Effector memory CD8-positive, alpha-beta T cell (primary cell): ENCODE data around the gene DHX40.

Experiments
- ATAC-seq: fragments of 150-1000 bp; cut with Tn5 transposase; replicated peaks from 2 replicates; pipeline ENCODE4 v1.10.0; 2021; ENCODE audit warnings: mild to moderate bottlenecking, moderate library complexity
- DNase-seq, 3 experiments: peaks; one replicate each; pipeline ENCODE4 v3.0.0; 2021
- H3K27ac Mint-ChIP-seq, 2 donors: one replicate each; pipeline ENCODE4 v1.8.0; 2022; ENCODE audit warnings: mild to moderate bottlenecking in 2 of 2, mixed read lengths in 2 of 2, moderate library complexity in 2 of 2
- H3K27me3 Mint-ChIP-seq, 2 donors: one replicate each; pipeline ENCODE4 v1.8.0; 2022; ENCODE audit warnings: mixed read lengths in 2 of 2
- H3K36me3 Mint-ChIP-seq: one replicate; pipeline ENCODE4 v1.8.0; 2022; ENCODE audit warnings: mild to moderate bottlenecking, moderate library complexity, mixed read lengths; ENCODE audit not compliant: insufficient read depth
- H3K4me1 Mint-ChIP-seq, 2 donors: one replicate each; pipeline ENCODE4 v1.8.0; 2022; ENCODE audit warnings: low read depth in 2 of 2, mixed read lengths in 2 of 2
- H3K4me3 Mint-ChIP-seq, 2 donors: one replicate each; pipeline ENCODE4 v1.8.0; 2022; ENCODE audit warnings: mild to moderate bottlenecking in 2 of 2, mixed read lengths in 2 of 2, moderate library complexity in 2 of 2
- H3K9me3 Mint-ChIP-seq, 2 donors: one replicate each; pipeline ENCODE4 v1.8.0; 2022; ENCODE audit warnings: mixed read lengths in 2 of 2

DHX40 gene

DNA sequence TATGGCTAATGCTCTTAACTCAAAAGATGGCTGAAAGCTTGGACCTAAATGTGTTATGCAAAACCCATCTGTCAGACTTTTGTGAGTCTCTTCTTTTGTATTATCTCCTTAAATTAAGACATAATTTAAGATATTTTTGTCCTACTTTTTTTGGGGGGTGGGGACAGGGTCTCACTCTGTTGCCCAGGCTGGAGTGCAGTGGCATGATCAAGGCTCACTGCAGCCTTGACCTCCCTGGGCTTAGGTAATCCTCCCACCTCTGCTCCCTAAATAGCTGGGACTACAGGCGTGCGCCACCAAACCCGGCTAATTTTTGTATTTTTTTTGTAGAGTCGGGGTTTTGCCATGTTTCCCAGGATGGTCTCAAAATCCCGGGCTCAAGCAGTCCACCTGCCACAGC is 61.3 kb downstream of the DHX40 start:
- peaks cover 45 to 57% of the 10 kb centered on the region in 2 donors for H3K4me1 Mint-ChIP-seq

DNA sequence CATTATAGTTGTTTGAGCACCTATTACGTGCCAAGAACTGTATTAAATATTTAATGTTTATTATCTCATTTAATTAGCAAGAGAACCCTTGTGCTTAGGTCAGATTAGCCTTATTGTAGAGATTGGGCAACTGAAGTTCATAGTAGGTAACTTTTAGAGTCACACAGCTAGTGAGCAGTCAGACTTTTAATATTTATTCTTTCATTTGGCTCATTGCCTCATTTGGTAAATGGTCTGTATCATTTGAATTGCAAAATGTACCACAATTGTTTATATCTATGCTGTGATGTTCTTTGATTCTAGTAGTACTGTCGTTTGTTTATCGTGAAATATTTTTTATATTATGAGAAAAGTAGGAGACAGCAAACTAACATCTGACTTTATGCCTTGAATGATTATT is 61.9 kb downstream of the DHX40 start:
- DNase-seq (no peak), ATAC-seq (no peak)
- Mint-ChIP-seq H3K4me1 (peaks cover 43 to 55% of the 10 kb centered on the region in 2 donors), H3K27me3 (no peaks in the 10 kb centered on the region), H3K27ac (peak overlapping the region; percentile 8 to 74), H3K36me3 (peaks cover 14% of the 10 kb centered on the region), H3K4me3 (peak overlapping the region in 1 of 2 donors; percentile 3), H3K9me3 (no peaks in the 10 kb centered on the region)

More for the DNA sequence above, 61.3 kb downstream of the DHX40 start:
- H3K27ac Mint-ChIP-seq: peak overlapping the region in 1 of 2 donors; percentile 74
- ATAC-seq (no peak), DNase-seq (no peak)
- H3K36me3 Mint-ChIP-seq: peaks cover 14% of the 10 kb centered on the region
- no peaks in the 10 kb centered on the region for H3K9me3 Mint-ChIP-seq
- H3K4me3 Mint-ChIP-seq: peak overlapping the region in 1 of 2 donors; percentile 3
- H3K27me3 Mint-ChIP-seq: no peaks in the 10 kb centered on the region

DNA sequence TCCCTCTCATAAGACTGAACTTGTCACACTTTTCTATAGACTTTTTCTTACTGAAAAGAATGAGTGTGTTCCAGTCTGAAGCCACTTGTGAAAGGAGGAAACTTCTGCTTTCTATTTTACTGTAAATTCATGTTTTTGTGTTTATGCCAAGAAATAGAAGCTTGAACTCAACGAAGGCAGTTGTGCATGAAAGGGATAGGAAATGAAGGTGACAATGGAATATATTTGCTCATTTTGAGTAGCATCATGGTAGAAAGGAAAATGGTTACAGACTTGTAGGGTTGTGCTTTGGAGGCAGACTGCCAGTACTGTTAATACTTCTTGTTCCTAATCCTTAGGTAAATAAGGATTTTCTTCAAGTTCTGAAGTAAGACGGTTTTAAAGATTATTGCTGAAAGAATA is 62.4 kb downstream of the DHX40 start:
- peaks cover 42 to 53% of the 10 kb centered on the region in 2 donors for H3K4me1 Mint-ChIP-seq
- peak overlapping the region; percentile 8 to 12 for H3K27ac Mint-ChIP-seq

DNA sequence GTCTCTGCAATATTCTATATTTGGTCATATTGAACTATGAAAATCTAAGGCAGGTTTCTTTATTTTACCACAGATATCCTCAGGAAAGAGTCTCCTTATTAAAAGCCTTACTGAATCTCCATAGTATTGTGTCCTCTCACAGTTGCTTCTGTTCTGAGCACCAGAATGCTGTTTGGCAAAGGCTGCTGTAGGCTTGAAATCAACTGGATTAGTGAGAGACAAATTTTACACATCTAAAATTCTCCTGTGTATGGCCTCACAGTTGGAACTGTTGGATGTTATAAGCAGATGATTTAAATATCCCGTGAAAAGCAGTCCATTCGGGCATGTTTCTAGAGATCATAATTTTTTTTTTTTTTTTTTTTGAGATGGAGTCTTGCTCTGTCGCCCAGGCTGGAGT is 63.8 kb downstream of the DHX40 start:
- H3K4me1 Mint-ChIP-seq: peaks cover 38 to 53% of the 10 kb centered on the region in 2 donors
- no peak overlapping the region for H3K4me3 Mint-ChIP-seq
- H3K9me3 Mint-ChIP-seq: no peaks in the 10 kb centered on the region
- ATAC-seq (no peak), DNase-seq (no peak)
- no peaks in the 10 kb centered on the region for H3K27me3 Mint-ChIP-seq
- H3K36me3 Mint-ChIP-seq: peaks cover 17% of the 10 kb centered on the region
- H3K27ac Mint-ChIP-seq: peak overlapping the region in 1 of 2 donors; percentile 58

More for the DNA sequence above, 62.4 kb downstream of the DHX40 start:
- Mint-ChIP-seq H3K4me3 (peak overlapping the region in 1 of 2 donors; percentile 3), H3K36me3 (peaks cover 14% of the 10 kb centered on the region), H3K9me3 (no peaks in the 10 kb centered on the region), H3K27me3 (no peaks in the 10 kb centered on the region)
- DNase-seq (no peak), ATAC-seq (no peak)

DNA sequence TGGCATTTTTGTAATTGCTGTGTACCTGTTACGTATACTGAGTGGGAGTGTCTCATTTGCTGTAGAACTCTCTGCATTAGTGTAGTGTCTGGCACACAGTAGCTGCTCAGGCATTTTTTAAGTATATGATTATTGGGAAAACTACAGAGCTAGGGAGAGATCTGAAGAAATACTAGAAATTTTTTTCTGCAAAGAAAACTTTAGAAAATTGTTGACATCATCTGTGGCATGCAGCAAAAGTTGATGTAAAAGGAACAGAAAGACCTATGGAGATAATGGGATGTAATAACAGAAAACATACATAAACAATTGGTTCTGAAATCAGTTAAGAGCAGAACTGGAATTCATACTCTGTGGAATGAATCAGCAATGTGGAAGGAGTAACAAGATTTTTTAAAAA is 65.9 kb downstream of the DHX40 start:
- peak overlapping the region in 1 of 2 donors; percentile 52 for H3K4me3 Mint-ChIP-seq
- H3K27ac Mint-ChIP-seq: peak overlapping the region in 1 of 2 donors; percentile 18

DNA sequence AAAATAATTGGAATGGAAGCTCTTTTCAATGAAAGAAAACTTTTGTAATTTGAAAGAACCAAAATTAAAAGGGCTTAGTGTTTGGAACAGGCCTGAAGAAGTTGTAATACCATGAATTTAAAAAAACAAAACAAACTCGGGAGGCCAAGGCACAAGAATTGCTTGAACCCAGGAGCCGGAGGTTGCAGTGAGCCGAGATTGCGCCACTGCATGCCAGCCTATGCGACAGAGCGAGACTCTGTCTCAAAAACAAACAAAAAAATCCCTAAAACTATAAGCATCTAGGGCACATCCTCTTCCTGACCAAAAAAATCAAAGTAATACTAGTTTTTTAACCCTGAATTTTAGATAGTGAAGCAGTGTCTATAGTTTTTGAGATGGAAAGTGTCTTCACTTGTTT is 67.0 kb downstream of the DHX40 start:
- H3K36me3 Mint-ChIP-seq: peaks cover 11% of the 10 kb centered on the region
- no peak for ATAC-seq
- no peaks in the 10 kb centered on the region for H3K27me3 Mint-ChIP-seq
- peaks cover 41 to 56% of the 10 kb centered on the region in 2 donors for H3K4me1 Mint-ChIP-seq
- DNase-seq: no peak
- H3K4me3 Mint-ChIP-seq: no peak overlapping the region
- no peaks in the 10 kb centered on the region for H3K9me3 Mint-ChIP-seq
- H3K27ac Mint-ChIP-seq: peak overlapping the region; percentile 6 to 13

More for the DNA sequence above, 65.9 kb downstream of the DHX40 start:
- Mint-ChIP-seq H3K9me3 (no peaks in the 10 kb centered on the region), H3K36me3 (peaks cover 17% of the 10 kb centered on the region), H3K4me1 (peaks cover 41 to 57% of the 10 kb centered on the region in 2 donors), H3K27me3 (no peaks in the 10 kb centered on the region)
- DNase-seq: no peak
- no peak for ATAC-seq

DNA sequence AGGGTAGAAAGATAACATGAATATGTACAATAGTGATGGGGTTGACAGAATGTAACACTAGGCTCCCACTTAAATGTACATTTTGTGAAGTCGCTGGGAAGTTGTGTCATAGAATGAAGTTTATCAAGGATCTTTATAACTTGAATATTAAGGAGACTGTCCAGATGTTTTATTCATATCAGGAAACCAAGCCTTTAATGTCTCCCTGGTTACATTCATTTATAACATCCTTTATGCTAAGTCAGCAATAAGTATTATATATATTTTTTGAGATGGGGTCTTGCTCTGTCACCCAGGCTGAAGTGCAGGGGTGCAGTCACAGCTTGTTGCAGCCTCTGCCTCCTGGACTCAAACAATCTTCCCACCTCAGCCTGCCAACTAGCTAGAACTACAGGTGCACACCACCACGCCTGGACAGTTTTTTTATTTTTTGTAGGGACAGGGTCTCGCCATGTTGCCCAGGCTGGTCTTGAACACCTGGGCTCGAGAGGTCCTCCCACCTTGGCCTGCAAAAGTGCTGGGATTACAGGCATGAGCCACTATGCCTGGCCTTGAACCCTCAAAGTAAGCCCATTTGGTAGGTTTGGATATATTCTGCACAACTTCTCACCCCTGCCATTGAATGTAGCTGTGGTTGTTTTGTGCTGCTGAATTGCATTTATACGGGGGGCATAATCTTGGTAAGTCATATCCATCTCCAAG is 68.4 kb downstream of the DHX40 start:
- ATAC-seq (no peak), DNase-seq (no peak)
- peaks cover 37 to 53% of the 10 kb centered on the region in 2 donors for H3K4me1 Mint-ChIP-seq
- H3K27ac Mint-ChIP-seq: peak overlapping the region in 1 of 2 donors; percentile 23
- no peaks in the 10 kb centered on the region for H3K27me3 Mint-ChIP-seq
- H3K4me3 Mint-ChIP-seq: peak overlapping the region in 1 of 2 donors; percentile 41
- no peaks in the 10 kb centered on the region for H3K9me3 Mint-ChIP-seq
- peaks cover 10% of the 10 kb centered on the region for H3K36me3 Mint-ChIP-seq

DNA sequence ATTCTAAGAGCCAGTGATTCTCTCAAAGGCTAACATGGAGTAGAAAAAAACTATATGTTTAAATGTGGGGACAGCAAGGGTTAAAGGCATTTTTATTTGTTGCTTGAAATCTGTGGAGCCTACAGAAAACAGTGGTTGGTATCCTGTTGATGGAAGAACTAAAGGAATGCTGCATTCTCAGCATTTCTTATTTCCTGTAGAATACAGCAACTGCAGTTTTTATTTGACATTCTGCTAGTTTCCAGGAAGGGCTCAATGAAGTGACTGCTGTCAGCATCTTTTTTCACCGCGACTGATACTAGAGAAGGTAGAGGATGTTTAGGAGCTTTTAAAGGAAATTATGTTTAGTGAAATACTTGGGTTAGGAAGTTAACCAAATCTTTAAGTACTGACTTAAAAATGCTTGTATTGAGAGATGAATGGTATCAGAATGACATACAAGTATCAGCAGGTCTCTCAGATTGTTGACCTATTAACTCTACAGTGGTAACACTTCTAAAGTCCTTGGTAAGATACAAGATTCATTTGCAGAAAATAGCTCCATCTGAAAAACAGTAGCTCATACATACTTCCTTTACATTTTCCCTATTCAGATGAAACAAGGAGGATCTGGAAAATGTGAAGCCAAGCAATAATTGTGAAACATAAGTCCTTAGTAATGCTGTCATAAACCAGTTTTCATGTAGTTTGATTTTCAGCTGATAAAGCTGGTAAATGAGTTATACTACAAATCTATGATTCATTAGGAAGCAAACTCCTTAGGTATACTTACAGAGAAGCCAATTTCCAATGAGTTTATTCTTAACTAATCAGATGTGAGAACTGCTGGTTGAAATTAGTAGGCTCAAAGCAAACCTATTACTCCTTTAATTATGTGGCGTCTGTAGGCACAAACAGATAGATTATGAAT is 69.5 kb downstream of the DHX40 start:
- Mint-ChIP-seq H3K27me3 (no peaks in the 10 kb centered on the region), H3K9me3 (no peaks in the 10 kb centered on the region), H3K36me3 (peaks cover 5% of the 10 kb centered on the region), H3K27ac (peak overlapping the region; percentile 29 to 41), H3K4me3 (no peak overlapping the region), H3K4me1 (peaks cover 32 to 53% of the 10 kb centered on the region in 2 donors)
- no peak for ATAC-seq
- no peak for DNase-seq

DNA sequence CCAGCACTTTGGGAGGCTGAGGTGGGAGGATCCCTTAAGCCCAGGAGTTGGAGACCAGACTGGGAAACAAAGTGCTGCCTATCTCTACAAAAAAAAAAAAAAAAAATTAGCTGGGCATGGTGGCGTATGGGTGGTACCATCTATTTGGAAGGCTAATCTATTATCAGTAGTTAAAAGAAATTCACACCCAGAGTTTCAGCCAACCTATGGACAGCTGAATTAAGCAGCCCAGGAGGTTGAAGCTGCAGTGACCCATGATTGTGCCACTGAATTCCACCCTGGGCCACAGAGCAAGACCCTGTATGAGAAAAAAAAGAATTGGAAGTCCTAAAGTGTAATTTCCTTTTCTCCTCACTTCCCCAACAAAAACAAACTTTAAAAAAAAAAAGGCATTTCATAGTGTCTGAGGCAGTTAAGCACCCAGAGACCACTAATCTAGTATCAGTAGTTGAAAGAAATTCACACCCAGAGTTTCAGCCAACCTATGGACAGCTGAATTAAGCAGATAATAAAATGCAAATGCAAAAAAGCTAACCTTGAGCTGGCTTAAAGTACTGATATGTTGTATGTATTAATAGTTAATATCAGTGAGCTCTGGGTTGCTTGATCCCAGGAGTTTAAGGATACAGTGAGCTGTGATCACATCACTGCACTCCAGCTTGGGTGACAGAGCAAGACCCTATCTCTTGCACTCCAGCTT is 72.4 kb downstream of the DHX40 start:
- peak overlapping the region in 1 of 2 donors; percentile 4 for H3K4me3 Mint-ChIP-seq
- DNase-seq (no peak), ATAC-seq (no peak)
- H3K36me3 Mint-ChIP-seq: peaks cover 11% of the 10 kb centered on the region
- no peak overlapping the region for H3K27ac Mint-ChIP-seq
- no peaks in the 10 kb centered on the region for H3K9me3 Mint-ChIP-seq
- H3K4me1 Mint-ChIP-seq: peaks cover 30 to 60% of the 10 kb centered on the region in 2 donors
- H3K27me3 Mint-ChIP-seq: no peaks in the 10 kb centered on the region

DNA sequence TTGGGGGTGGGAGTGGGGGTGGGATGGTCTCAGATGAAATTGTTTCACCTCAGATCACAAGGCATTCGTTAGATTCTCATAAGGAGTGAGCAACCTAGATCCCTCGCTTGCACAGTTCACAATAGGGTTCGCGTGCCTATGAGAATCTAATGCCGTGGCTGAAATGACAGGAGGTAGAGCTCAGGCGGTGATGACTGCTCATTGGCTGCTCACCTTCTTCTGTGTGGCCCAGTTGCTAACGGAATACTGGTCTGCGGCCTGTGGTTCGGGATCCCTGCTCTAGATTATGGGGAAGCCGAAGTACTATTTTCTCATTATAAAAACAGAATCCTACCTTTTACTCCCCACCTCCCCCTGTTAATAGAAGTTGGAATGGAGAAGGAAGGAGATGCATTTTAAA is 73.1 kb downstream of the DHX40 start:
- ATAC-seq: no peak
- Mint-ChIP-seq H3K36me3 (peaks cover 6% of the 10 kb centered on the region), H3K9me3 (no peaks in the 10 kb centered on the region), H3K4me1 (peaks cover 32 to 58% of the 10 kb centered on the region in 2 donors), H3K27me3 (no peaks in the 10 kb centered on the region), H3K4me3 (no peak overlapping the region), H3K27ac (no peak overlapping the region)
- DNase-seq: no peak

DNA sequence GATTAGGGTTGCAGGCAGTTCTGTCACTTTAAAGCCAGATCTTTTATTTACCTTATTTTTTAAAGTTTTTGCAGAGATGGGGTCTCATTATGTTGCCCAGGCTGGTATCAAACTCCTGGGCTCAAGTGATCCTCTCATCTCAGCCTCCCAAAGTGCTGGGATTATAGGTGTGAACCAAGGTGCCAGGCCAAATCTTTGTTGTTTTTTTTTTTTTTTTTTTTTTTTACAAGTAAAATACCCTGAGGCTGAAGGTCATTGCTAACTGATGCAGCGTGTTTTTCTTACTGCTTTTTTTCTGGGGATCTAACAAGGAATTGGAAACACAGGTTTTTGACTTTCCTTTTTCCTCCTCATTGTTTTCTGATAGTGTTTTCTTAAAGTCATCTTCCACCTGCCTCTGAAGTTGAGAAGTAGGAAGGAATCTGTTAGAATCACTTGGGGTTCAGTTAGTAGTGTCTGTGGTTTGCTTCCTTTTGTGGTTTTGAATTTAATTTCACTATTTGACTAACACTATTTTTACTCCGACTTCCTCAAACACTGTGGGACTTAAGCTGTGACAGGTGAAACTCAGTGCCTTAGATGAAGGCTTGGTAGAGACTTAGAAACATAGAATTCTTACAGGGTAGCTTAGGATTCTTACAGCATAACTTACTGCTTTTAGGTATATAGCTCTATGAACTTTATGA is 76.5 kb downstream of the DHX40 start:
- H3K9me3 Mint-ChIP-seq: no peaks in the 10 kb centered on the region
- H3K4me1 Mint-ChIP-seq: peaks cover 26 to 47% of the 10 kb centered on the region in 2 donors
- H3K36me3 Mint-ChIP-seq: peaks cover 19% of the 10 kb centered on the region
- peak overlapping the region; percentile 33 to 67 for H3K4me3 Mint-ChIP-seq
- DNase-seq: no peak
- no peaks in the 10 kb centered on the region for H3K27me3 Mint-ChIP-seq
- peak; percentile 91 for ATAC-seq
- H3K27ac Mint-ChIP-seq: peak overlapping the region; percentile 7 to 79

DNA sequence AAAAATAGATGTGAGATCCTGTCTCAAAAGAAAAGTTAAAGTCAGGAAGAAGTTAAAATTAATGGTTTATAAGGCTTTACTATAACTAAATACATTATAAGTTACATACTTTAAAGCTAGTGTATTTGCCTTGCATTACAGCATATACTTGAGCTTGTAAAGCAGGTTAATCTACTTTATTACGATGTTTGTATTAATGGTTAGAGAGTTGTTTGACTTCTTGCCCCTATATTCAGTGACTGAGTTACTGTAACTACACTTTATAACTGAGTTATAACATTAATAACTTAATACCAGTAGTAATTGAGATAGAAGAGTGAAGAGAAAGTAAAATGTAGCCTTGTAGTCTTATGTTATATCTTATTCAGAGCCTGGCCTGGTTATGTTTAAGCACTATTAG is 77.2 kb downstream of the DHX40 start:
- peak overlapping the region; percentile 7 to 79 for H3K27ac Mint-ChIP-seq
- no peak for ATAC-seq
- peaks cover 25 to 47% of the 10 kb centered on the region in 2 donors for H3K4me1 Mint-ChIP-seq
- H3K4me3 Mint-ChIP-seq: peak overlapping the region; percentile 33 to 67
- no peak for DNase-seq
- no peaks in the 10 kb centered on the region for H3K27me3 Mint-ChIP-seq
- peaks cover 25% of the 10 kb centered on the region for H3K36me3 Mint-ChIP-seq
- no peaks in the 10 kb centered on the region for H3K9me3 Mint-ChIP-seq
